Liver (tissue), 3 donors: ENCODE data around the gene HYPK.

ENCODE experiments used
- FOXA1 ChIP-seq: IDR thresholded peaks from 2 replicates; pipeline ENCODE4 v1.6.1; 2016; ENCODE audit warnings: antibody characterized with exemption
- HNF4G ChIP-seq: IDR thresholded peaks from 2 replicates; pipeline ENCODE4 v1.6.1; 2016; ENCODE audit warnings: antibody characterized with exemption
- JUND ChIP-seq, 2 donors: IDR thresholded peaks; 2 replicates each; pipeline ENCODE4 v1.6.1; 2016; ENCODE audit warnings: antibody characterized with exemption in 2 of 2
- SP1 ChIP-seq: IDR thresholded peaks from 2 replicates; pipeline ENCODE4 v1.6.1; 2018; ENCODE audit warnings: antibody characterized with exemption, mild to moderate bottlenecking
- TAF1 ChIP-seq: conservative IDR thresholded peaks from 2 replicates; pipeline ENCODE4 v1.6.1; 2016; ENCODE audit warnings: antibody characterized with exemption, mild to moderate bottlenecking
- TF ChIP-seq, protein P1 (sequence below): IDR thresholded peaks from 2 replicates; pipeline ENCODE4 v1.6.1; 2016; ENCODE audit warnings: antibody characterized with exemption, mild to moderate bottlenecking
- TF ChIP-seq, protein P2 (sequence below): fragments of 150-350 bp; IDR thresholded peaks from 2 replicates; pipeline ENCODE4 v1.5.1; 2017; ENCODE audit warnings: improper control_type of control experiment, low read depth, low read length; ENCODE audit not compliant: missing input control
- TF ChIP-seq, protein P3 (sequence below): IDR thresholded peaks from 2 replicates; pipeline ENCODE4 v1.6.1; 2016; ENCODE audit warnings: antibody characterized with exemption
- TF ChIP-seq, protein P4 (sequence below): IDR thresholded peaks from 2 replicates; pipeline ENCODE4 v1.6.1; 2016; ENCODE audit warnings: antibody characterized with exemption
- donor health status: healthy.
- donor health status: healthy.

DNA sequence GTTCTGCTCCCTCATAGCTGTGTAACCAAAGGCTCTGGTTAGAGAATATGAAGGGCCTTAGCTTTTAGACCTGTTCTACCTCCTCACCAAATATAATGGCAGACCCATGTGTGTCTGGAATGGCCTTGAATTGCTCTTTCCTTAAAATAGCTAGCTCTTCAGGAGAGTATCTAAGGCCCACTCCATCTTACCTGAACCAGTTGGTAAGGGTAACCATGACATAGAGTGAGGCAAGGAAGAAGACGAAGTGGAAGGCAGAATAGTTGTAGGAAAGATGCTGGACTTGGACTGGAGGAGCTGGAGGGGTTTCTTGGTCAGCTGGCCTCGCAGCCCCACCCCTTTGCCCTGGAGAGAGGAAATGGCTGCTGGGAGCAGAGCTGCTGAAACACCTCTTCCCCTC, 5.2 kb upstream of the HYPK start:
- TF ChIP-seq, protein P1, sequence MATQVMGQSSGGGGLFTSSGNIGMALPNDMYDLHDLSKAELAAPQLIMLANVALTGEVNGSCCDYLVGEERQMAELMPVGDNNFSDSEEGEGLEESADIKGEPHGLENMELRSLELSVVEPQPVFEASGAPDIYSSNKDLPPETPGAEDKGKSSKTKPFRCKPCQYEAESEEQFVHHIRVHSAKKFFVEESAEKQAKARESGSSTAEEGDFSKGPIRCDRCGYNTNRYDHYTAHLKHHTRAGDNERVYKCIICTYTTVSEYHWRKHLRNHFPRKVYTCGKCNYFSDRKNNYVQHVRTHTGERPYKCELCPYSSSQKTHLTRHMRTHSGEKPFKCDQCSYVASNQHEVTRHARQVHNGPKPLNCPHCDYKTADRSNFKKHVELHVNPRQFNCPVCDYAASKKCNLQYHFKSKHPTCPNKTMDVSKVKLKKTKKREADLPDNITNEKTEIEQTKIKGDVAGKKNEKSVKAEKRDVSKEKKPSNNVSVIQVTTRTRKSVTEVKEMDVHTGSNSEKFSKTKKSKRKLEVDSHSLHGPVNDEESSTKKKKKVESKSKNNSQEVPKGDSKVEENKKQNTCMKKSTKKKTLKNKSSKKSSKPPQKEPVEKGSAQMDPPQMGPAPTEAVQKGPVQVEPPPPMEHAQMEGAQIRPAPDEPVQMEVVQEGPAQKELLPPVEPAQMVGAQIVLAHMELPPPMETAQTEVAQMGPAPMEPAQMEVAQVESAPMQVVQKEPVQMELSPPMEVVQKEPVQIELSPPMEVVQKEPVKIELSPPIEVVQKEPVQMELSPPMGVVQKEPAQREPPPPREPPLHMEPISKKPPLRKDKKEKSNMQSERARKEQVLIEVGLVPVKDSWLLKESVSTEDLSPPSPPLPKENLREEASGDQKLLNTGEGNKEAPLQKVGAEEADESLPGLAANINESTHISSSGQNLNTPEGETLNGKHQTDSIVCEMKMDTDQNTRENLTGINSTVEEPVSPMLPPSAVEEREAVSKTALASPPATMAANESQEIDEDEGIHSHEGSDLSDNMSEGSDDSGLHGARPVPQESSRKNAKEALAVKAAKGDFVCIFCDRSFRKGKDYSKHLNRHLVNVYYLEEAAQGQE: no peak
- TF ChIP-seq, protein P2, sequence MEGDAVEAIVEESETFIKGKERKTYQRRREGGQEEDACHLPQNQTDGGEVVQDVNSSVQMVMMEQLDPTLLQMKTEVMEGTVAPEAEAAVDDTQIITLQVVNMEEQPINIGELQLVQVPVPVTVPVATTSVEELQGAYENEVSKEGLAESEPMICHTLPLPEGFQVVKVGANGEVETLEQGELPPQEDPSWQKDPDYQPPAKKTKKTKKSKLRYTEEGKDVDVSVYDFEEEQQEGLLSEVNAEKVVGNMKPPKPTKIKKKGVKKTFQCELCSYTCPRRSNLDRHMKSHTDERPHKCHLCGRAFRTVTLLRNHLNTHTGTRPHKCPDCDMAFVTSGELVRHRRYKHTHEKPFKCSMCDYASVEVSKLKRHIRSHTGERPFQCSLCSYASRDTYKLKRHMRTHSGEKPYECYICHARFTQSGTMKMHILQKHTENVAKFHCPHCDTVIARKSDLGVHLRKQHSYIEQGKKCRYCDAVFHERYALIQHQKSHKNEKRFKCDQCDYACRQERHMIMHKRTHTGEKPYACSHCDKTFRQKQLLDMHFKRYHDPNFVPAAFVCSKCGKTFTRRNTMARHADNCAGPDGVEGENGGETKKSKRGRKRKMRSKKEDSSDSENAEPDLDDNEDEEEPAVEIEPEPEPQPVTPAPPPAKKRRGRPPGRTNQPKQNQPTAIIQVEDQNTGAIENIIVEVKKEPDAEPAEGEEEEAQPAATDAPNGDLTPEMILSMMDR: no peak
- TF ChIP-seq JUND (IDR thresholded peaks at IDR 0.05) (no peak), TAF1 (no peak), SP1 (no peak), FOXA1 (no peak), HNF4G (no peak)
- TF ChIP-seq, protein P3, sequence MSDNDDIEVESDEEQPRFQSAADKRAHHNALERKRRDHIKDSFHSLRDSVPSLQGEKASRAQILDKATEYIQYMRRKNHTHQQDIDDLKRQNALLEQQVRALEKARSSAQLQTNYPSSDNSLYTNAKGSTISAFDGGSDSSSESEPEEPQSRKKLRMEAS: no peak
- TF ChIP-seq, protein P4, sequence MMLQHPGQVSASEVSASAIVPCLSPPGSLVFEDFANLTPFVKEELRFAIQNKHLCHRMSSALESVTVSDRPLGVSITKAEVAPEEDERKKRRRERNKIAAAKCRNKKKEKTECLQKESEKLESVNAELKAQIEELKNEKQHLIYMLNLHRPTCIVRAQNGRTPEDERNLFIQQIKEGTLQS: no peak
